Effector CD8-positive, alpha-beta T cell (primary cell): ENCODE data around the gene ANKDD1A.

Experiments
- DNase-seq: peaks from one replicate; lab custom pipeline; 2025; lab: John Stamatoyannopoulos, UW
- total RNA-seq, 4 experiments: gene quantifications; one replicate each; lab custom pipeline; 2026; lab: John Stamatoyannopoulos, UW

The ANKDD1A gene
- 2.1 to 13.4 (median 4.5) reads per million in 4 experiments for total RNA-seq

- DNase-seq = no peak
Observed at GRCh38 chr15:64911311-64912186, at the start of gene ANKDD1A. Gene ANKDD1A (plus strand): TSS chr15:64911902. CDS start chr15:64911931, 29 bp downstream.

GRCh38 chr15:64861960-64862359, 49.7 kb upstream of the ANKDD1A start:
- DNase-seq = no peak

- no peak for DNase-seq
Observed at GRCh38 chr15:64862408-64862807, 49.3 kb upstream of the ANKDD1A start.

- no peak for DNase-seq
Observed at GRCh38 chr15:64864068-64864467, 47.6 kb upstream of the ANKDD1A start.

- DNase-seq = no peak
Observed at GRCh38 chr15:64865126-64865997, 46.3 kb upstream of the ANKDD1A start.

GRCh38 chr15:64865998-64866520, 45.6 kb upstream of the ANKDD1A start:
- DNase-seq = no peak

- DNase-seq = no peak
Observed at GRCh38 chr15:64869501-64869900, 42.2 kb upstream of the ANKDD1A start.

- DNase-seq = no peak
Observed at GRCh38 chr15:64870353-64870752, 41.3 kb upstream of the ANKDD1A start.

- no peak for DNase-seq
Observed at GRCh38 chr15:64875641-64876223, 36.0 kb upstream of the ANKDD1A start.

- no peak for DNase-seq
Observed at GRCh38 chr15:64877435-64877834, 34.3 kb upstream of the ANKDD1A start.

GRCh38 chr15:64878705-64879104, 33.0 kb upstream of the ANKDD1A start:
- DNase-seq = no peak

- no peak for DNase-seq
Observed at GRCh38 chr15:64883100-64883581, 28.6 kb upstream of the ANKDD1A start.

GRCh38 chr15:64883997-64884511, 27.6 kb upstream of the ANKDD1A start:
- DNase-seq = peak; percentile 48

GRCh38 chr15:64884679-64885078, 27.0 kb upstream of the ANKDD1A start:
- no peak for DNase-seq

- no peak for DNase-seq
Observed at GRCh38 chr15:64888336-64888735, 23.4 kb upstream of the ANKDD1A start.

- DNase-seq = no peak
Observed at GRCh38 chr15:64891561-64891960, 20.1 kb upstream of the ANKDD1A start.

- DNase-seq = no peak
Observed at GRCh38 chr15:64892847-64893403, 18.8 kb upstream of the ANKDD1A start.

- DNase-seq = peak; percentile 92
Observed at GRCh38 chr15:64893481-64894394, 18.0 kb upstream of the ANKDD1A start.

- DNase-seq = peak; percentile 65
Observed at GRCh38 chr15:64894395-64895056, 17.2 kb upstream of the ANKDD1A start.
